Inflammatory macrophage treated with lipopolysaccharide for 4 hours (primary cell): Measurements from ENCODE around the gene MIGA2.
A peak's percentile ranks its signal among the peaks of the same experiment; 100 is the strongest.

Experiments
- DNase-seq: peaks from one replicate; pipeline ENCODE4 v3.0.0-alpha.2; 2020

Gene MIGA2

DNA sequence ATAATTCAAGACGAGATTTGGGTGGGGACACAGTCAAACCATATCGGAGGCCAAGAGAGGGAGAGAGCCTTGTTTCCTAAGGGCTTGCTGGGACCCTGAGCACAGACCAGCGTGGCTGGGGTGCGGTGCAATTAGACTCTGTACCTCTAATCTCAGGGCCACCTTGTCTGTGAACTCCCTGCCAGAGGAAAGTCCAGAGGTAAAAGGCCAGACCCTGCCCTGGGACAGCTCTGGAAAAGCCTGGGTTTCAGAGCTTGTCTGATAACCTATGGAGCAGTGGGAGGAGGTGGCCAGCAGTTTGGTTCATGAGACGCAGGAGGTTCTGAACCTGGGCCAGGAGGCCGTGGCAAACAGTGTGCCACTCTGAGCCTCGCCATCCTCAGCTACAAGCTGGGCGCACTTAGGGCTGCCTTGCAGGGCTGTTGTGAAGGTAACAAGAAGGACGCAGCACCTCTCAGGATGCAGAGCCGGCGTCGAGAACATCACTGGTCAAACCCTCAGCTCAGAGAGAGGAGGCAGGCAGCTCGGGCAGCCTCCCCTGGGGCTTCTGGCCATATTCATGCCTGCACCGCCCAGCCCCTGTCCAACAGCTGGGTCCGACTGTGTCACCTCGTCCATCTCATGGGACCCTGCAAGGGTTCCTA lies 39.7 kb downstream of the MIGA2 start:
- DNase-seq: no peak

DNA sequence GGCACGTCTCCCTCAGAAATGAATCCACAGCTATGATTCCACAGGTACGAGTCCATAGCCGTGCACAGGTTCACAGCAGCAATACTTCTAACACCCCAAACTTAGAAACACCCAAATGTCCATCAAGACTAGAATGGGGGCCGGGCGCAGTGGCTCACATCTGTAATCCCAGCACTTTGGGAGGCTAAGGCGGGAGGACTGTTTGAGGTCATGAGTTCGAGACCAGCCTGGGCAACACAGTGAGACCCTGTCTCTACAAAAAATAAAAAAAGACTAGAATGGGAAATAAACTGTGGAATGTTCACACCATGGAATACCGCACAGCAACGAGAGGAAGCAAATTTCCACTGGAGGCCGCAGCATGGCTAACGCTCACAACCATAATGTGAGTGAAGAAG lies 40.2 kb downstream of the MIGA2 start:
- DNase-seq: no peak

DNA sequence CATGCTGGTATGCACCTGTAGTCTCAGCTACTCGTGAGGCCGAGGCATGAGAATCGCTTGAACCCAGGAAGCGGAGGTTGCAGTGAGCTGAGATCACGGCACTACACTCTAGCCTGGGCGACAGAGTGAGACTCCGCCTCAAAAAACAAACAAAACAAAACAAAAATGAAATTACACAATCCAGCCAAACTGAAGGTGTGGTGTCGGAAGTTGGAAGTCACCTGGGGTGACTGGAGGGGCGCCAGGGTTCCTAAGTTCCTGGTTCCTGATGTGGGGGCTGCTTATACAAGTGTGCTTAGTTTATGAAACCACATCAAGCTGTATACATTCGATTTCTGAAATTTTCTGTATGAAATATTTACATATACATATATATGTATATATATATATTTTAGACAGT lies 40.8 kb downstream of the MIGA2 start:
- DNase-seq: no peak

GRCh38 chr9:129078691-129079503 lies 42.5 kb downstream of the MIGA2 start:
- DNase-seq: no peak

DNA sequence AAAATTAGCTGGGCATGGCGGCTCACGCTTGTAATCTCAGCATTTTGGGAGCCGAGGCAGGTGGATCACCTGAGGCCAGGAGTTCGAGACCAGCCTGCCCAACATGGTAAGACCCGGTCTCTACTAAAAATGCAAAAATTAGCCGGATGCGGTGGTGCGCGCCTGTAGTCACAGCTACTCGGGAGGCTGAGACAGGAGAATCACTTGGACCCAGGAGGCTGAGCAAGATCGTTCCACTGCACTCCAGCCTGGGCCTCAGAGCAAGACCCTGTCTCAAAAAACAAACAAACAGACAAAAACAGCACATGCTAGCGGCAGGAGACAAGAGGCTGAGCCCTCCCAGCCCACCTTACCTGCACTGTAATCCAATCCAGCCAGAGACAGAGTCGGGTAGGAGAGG lies 43.4 kb downstream of the MIGA2 start:
- no peak for DNase-seq

DNA sequence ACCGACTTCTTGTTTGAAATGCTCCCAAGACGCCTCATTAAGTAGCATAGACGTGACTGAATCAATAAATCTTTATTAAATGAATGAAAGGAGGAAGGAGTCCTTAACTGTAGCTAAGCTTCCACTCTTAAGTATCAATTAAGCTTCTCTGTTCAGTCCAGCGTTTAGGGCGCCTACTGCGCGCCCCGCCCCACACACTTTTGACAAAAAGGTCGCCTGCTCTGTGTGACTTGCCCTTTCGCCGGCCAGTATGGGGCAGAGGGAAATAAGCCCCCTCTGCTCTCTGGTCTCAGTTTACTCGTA lies 43.8 kb downstream of the MIGA2 start:
- no peak for DNase-seq

DNA sequence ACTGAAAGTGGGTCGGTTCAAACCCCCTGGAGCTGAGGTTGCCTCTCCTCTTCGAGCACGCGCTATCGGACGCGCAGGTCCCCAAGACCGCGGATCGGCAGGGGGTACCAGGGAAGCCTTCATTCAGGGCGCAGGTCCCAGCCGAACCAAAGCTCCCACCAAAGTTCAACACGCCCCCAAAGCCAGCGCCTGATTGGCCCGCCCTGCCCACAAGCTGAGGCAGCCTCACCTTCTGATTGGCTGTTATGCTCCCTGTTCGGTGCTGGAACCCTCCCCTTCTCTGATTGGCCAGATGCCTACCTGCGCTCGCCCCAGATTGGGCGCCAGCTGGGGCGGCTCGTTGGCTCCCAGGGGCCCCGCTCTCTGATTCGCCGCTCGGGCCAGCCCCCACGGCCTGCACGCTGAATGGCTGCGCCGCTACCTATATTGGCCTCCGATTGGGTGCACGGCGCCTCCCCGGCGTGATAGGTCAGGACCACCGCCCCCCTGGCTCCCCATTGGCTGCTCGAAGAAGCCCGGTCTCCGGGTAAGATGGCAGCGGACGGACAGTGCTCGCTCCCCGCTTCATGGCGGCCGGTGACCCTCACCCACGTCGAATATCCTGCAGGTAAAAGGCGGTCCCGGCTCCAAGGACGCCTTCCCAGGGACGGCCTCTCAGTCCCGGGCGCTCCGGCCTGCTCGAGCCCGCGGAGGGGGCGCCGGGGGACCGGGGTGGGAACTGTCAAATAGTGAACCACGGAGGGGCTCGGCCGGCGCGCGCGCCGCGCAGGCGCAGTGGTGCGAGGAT lies 44.4 kb downstream of the MIGA2 start, which contains the start of gene DOLPP1:
DOLPP1 (plus strand) TSS at position 511 of the 787 bp plus-strand sequence; CDS start at position 532, 21 bp downstream.
- peak; percentile 100 for DNase-seq

GRCh38 chr9:129081388-129081904 lies 45.0 kb downstream of the MIGA2 start:
- DNase-seq: peak; percentile 13

DNA sequence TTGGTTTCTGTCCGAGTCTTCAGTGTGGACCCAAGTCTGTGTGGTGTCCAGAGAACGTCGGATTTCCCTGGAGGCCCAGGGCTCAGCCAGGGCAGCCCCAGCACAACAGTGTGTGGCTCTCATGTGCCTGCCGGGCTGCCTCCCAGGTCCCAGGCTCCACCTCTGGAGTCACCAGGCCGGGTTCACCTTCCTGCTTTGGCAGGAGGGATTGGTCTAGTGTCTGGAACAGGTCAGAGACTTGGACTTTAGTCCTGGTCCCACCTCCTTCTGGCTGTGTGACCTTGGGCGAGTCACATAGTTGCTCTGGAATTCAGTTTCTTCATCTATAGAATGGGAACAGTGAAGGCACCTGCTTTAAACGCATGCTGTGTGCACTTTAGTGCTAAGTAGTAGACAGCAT lies 47.7 kb downstream of the MIGA2 start:
- DNase-seq: no peak

- no peak for DNase-seq
Observed at GRCh38 chr9:129089246-129089645, 52.8 kb downstream of the MIGA2 start.

DNA sequence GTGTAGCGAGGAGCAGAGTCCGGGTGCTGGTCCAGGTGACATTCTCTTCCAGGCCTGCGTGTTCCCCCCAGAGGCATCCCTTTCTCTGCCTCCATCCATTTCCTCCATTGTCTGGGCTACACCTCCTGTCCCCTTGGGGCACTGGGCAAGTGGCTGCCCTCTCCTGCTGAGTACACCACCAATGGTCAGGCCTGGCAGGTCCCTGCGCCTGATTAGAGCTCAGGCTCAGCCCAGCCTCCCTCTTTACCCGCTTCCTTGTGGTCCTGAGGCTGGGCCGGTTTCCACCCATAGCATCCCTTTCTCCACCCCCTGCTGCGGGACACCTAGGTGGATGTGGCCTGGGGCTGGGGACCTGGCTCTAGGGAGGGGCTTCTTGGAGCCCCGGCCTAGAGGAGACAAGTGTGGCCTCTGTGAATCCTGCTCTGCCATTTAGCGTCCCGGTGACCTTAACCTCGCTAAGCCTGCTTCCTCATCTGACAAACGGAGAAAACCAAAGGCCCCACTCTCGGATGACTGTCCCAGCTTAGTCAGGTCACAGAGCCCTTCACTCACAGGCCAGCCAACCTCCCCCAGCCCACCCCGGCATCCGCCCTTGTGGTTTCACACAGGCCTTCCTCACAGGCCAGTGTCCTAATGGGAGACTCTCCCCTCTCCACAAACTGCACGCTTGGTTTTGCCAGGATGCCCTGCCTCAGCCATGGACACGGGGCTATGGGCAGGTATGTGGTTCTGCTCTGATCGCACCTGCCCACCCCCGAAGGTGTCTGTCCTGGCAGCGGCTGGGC lies 57.4 kb downstream of the MIGA2 start:
- no peak for DNase-seq

GRCh38 chr9:129094387-129095169 lies 58.2 kb downstream of the MIGA2 start:
- no peak for DNase-seq

DNA sequence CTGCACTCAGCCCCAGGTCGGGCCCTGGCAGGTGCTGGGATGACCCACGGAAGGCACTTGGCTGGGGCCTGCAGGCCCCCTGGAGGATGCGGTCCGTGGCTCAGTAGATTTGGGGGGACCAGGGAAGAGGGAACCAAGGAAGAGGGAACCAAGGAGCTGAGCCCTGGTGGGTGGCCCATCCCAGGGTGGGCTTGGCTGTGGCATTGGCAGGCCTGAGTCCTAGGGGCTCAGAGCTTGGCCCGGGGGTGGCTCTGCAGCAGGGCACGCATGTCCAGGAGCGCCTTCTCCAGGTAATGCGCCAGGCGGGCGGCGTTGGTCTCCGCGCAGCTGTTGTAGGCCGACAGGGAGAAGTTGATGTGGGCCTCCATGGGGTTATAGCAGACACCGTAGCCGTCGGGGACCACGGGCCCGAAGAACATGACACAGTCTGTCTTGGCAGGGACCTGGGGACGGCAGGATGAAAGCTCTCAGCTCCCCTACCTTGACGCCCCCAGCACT lies 58.8 kb downstream of the MIGA2 start:
- DNase-seq: no peak

GRCh38 chr9:129095908-129096307 lies 59.5 kb downstream of the MIGA2 start:
- no peak for DNase-seq

- no peak for DNase-seq
Observed at GRCh38 chr9:129097671-129098306, 61.4 kb downstream of the MIGA2 start.

DNA sequence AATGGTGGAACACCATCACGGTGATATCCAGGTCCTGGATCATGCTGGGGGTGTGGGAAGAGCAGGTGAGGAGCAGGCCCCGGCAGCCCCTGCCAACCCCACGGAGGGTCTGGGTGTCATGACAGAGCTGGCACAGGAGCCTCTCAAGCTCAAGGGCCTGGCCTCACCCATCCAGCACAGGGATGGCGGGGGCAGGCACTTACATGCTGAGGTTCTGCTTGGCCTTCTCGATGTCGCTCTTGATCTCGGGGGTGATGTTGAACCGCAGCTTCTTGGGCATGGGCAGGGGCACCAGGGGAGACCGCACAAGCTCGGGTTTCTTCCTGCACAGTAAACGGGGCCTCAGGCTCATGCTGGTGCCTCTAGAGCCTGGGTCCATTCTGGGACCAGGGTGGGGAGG lies 61.9 kb downstream of the MIGA2 start:
- DNase-seq: no peak

DNA sequence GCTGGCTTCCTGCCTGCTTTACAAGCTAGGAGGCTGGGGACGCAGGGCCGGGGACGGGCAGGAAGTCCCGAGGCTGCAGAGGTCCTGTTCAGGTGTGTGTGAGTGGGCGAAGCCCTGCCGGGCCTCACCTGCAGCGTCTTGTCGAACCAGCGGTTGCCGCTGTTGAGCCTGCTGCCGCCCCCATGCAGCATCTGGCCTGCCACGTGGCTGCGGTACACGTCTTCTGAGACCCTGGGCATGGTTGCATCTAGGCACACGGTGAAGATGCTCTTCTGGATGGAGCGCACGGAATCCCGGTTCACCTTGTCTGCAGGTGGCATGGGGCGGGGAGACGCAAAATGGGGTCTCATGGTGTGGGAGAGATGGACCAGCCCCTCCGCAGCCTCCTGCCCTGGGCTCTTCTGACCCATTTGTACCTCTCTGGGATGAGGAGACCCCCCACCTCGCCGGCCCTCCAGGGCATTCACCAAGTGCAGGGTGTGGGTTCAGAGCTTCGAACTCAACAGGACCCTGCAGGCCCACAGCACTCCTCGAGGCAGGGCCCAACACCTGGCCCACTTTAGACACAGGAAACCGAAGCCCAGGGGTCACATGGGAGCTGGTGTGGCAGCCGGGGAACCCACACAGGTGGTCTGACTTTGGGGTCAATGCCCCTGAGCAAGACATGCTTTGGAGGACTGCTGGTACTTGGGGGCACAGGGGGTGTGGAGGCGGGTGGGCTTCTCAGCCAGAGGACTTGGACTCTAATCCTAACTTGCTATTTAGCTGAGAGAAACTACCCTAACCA lies 64.2 kb downstream of the MIGA2 start:
- no peak for DNase-seq

DNA sequence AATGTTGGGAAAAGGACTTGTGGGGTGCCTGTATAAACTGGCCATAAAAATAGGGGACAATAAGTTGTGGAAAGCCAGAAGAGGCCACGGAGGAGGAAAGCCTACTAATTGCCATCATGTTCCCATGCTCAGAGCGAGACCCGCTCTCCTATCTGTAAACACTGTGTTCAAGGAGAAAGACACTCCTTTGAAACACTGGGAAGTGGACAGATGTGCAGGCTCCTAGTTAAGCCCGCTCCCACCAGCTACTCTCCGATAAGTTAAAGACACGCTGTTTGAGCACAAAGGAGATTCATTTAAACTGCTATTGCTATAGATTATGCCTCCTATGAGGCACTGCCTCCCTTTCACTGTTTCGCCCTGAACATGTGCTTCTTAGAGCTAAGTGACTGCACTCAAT lies 64.9 kb downstream of the MIGA2 start:
- DNase-seq: no peak

GRCh38 chr9:129102095-129102525 lies 65.7 kb downstream of the MIGA2 start:
- no peak for DNase-seq
